ENCODE data around the gene NACC2.

- TF ChIP-seq CTCF (IDR thresholded peaks at IDR 0.05 in 4 of 5, conservative IDR thresholded peaks at IDR 0.05 in 1 of 5) (no peak), POLR2A (IDR thresholded peaks at IDR 0.05) (no peak)
Measured at GRCh38 chr9:136003411-136004218, 91.5 kb downstream of the NACC2 start.

Measured in gastrocnemius medialis (tissue), 4 donors.